ENCODE results near the gene PRDX6.
"Not testable (repeated sequence)": the region's sequence is repeated elsewhere in the genome, so short reads cannot be mapped to it uniquely, and the experiment has no call there.

Gene PRDX6

GRCh38 chr1:173477286-173478093 is at the start of gene PRDX6:
TSS of gene PRDX6 (plus strand) at chr1:173477335. CDS start at chr1:173477398, 63 bp downstream.
- peak; percentile 69 for DNase-seq (ENCODE audit: low read depth)

- peak; percentile 39 for DNase-seq (ENCODE audit: low read depth)
Observed at GRCh38 chr1:173429471-173430402, 47.4 kb upstream of the PRDX6 start.

DNA sequence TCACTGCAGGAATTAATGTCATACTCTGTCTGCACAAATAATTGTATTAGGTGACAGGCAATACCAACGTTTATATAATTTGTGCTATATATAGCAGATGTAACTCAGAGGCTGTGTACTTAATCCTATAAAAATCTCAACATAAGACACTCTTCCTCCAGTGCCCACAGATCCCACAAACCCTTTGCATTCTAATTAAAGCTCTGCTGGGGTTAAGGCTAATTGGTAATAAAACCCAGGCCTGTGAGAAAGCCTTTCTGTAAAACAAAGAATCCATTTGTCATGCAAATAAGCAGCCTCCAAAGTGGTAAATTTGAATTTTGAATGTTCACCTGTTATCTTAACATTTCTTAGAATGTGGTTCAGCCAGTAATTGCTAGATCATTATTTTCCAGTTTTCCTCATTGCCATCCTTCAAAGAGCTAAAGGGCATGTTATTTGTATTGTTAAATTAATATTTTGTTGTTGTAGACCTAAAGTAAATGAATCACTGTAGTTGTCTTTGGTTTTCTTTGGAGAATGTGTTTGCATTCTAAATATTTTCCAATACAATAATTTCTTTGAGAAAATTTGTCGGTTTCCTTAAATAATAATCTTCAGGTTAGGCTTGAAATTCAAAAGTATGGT is 46.3 kb upstream of the PRDX6 start:
- no peak for DNase-seq (ENCODE audit: low read depth)

GRCh38 chr1:173431304-173432045 is 45.7 kb upstream of the PRDX6 start:
- DNase-seq (ENCODE audit: low read depth): peak; percentile 86

DNA sequence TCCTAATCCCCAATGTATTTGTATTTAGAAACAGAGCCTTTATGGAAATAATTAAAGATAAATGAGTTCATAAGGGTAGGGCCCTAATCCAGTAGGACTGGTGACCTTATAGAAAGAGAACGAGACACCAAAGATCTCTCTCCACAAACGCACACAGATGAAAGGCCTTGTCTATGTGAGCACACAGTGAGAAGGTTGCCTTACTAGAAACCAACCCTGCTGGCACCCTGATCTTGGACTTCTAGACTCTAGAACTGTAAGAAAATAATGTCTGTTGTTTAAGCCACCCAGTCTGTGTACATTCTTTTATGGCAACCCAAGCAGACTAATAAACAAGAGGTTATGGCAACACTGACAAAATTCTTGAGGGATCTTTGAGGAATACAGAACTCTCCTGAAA is 44.8 kb upstream of the PRDX6 start:
- DNase-seq (ENCODE audit: low read depth): no peak

- DNase-seq (ENCODE audit: low read depth): no peak
Observed at GRCh38 chr1:173433751-173434326, 43.3 kb upstream of the PRDX6 start.

- no peak for DNase-seq (ENCODE audit: low read depth)
Observed at GRCh38 chr1:173436841-173437428, 40.2 kb upstream of the PRDX6 start.

DNA sequence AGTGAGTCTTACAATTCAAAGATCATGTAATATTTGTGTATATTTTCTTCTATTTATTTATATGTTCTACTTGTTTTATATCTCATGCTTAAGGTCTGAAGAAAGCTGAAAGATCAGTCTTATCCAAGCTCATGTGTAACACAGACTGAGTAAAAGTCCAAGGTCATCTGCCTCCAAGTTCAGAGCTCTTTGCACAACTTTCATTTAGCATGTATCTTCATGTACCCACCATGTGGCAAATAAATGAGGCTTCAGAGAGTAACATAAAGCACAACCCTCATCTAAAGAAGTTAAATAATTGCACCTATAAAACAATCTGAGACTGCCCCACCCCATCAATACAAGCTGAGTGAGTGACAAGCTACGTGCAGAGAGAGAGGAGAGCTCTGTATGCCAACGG is 38.5 kb upstream of the PRDX6 start:
- DNase-seq (ENCODE audit: low read depth): no peak

- no peak for DNase-seq (ENCODE audit: low read depth)
Observed at GRCh38 chr1:173440430-173440829, 36.7 kb upstream of the PRDX6 start.

DNA sequence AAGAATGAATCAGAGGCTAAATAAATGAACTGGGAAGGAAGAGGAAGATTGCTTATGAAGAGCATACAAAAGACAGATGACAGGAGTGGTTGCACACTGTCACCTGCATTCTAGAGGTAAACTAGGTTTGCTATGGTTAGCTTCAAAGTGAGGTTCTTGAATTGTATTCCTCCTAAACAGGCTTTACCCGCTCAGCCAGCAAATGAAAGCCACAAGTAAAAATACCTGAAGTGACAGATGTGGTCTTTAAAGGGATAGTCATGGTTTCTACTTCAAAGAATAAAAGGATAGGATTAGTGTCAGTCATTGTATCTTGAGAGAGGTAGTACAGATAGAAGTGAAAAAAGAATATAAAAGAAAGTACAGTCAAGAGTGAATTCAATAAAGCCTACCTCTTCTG is 32.4 kb upstream of the PRDX6 start:
- no peak for DNase-seq (ENCODE audit: low read depth)

GRCh38 chr1:173445164-173445563 is 32.0 kb upstream of the PRDX6 start:
- no peak for DNase-seq (ENCODE audit: low read depth)

GRCh38 chr1:173445656-173446055 is 31.5 kb upstream of the PRDX6 start:
- DNase-seq (ENCODE audit: low read depth): no peak

DNA sequence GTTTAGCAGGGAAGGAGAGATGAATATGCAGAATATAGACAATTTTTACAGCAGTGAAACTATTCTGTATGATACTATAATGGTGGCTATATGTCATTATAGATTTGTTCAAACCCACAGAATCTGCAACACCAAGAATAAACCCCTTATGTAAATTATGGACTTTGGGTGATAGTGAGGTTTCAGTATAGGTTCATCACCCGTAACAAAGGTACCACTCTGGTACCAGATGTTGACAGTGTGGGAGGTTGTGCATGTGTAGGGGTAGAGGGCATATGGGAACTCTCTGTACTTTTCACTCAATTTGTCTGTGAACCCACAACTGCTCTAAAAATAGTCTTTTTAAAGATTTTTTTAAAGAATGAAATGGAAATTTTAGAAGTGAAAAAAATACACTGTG is 29.9 kb upstream of the PRDX6 start:
- no peak for DNase-seq (ENCODE audit: low read depth)

DNA sequence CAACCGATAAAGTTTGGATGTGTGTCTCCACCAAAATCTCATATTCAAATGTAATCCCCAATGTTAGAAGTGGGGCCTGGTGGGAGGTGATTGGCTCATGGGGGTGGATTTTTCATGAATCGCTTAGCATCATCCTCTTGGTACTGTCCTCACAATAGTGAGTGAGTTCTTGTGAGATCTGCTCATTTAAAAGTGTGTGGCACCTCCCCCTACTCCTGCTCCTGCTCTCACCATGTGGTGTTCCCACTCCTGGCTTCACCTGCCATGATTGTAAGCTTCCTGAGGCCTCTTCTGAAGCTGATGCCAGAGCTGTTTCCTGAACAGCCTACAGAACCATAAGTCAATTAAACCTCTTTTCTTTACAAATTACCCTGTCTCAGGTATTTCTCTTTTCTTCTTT is 28.2 kb upstream of the PRDX6 start:
- no peak for DNase-seq (ENCODE audit: low read depth)

DNA sequence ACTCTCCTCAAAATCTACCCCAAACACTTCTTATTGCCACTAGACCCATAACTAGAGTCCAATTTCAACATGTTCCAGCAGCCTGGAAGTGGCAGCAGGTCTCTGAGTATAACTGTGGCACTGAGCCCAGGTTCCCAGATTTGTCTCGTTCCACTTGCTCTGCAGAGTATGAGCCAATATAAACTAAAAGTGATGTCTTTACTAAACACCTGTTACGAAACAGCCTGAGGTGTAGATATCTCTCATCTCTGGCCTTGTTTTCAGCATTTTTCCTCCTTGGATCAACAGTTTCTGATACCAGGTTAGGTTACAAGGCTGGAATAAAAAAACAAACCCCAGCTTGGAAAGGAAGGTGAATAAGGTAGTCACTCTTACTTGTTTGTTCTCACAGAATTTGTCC is 25.2 kb upstream of the PRDX6 start:
- no peak for DNase-seq (ENCODE audit: low read depth)

DNA sequence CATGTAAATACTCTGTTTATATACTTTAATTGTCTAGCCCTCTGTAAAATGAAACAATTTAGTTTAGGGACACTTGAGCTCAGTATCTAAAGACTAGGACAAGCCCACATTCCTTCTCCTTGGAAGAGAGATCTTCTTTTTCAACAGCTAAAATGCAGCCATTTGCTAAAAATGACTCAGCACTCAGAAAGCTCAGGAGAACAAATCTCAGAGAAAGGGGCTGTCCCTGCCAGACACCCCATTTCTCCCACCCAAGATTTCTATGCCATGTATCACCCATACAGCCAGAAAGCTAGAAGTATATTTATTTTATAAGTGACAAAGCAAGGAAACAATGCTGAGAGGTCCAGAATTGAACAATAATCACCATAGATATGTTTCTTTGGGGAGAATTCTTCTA is 23.2 kb upstream of the PRDX6 start:
- DNase-seq (ENCODE audit: low read depth): no peak

- no peak for DNase-seq (ENCODE audit: low read depth)
Observed at GRCh38 chr1:173454966-173455524, 22.1 kb upstream of the PRDX6 start.

DNA sequence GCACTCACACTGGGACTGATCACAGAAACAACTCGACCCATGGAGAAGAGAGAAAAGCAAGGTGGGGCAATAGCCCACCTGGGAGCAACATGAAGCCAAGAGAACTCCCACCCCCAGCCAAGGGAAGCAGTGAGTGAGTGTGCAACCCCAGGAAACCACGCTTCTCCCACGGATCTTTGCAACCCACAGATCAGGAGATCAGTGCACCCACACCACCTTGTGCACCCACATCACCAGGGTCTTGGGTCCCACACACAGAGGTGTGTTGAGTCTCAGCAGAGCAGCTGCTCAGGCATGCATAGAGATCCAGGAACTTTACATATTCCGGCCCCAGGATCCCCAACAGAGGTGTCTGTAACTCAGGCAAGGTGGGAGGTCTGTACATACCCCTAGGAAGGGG is 17.2 kb upstream of the PRDX6 start:
- no peak for DNase-seq (ENCODE audit: low read depth)

DNA sequence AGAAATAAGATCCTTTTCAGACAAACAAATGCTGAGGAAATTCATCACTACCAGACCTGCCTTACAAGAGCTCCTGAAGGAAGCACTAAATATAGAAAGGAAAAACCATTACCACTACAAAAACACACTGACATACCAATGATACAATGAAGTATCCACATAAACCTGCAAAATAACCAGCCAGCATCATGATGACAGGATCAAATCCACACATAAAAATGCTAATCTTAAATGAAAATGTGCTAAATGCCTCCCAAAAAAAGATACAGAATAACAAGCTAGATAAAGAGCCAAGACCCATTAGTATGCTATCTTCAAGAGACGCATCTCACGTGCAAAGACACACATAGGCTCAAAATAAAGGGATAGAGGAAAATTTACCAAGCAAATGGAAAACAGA is 14.5 kb upstream of the PRDX6 start:
- not testable (repeated sequence) for DNase-seq (ENCODE audit: low read depth)

DNA sequence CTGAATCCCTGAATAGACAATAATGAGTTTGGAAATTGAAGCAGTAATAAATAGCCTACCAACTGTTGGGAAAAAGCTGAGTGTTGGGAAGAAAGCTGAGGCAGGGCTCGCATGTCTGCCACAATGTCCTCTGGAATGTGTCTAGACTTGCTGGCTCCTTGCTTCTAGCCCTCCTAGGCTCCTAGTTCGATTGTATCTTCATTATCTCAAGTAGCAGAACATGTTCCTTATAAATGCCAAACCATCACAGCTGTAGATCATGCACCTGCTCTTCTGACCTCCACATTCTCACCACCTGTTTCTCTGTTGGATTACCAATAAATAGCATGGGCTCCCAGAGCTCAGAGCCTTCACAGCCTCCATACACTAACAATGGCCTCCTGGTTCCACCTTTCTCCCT is 12.9 kb upstream of the PRDX6 start:
- not testable (repeated sequence) for DNase-seq (ENCODE audit: low read depth)

- DNase-seq (ENCODE audit: low read depth): no peak
Observed at GRCh38 chr1:173467426-173467825, 9.7 kb upstream of the PRDX6 start.
